Smooth muscle cell (in vitro differentiated cells): ENCODE data around the gene NBEA. TPM values are rescaled to one million over a fixed set of nuclear protein-coding genes. Genes with fewer than 3 reads are reported as not detected.

Experiments
- DNase-seq: peaks from one replicate; lab custom pipeline; 2025; ENCODE audit not compliant: unreplicated experiment; lab: John Stamatoyannopoulos, UW
- H2AFZ ChIP-seq: fragments of 200-600 bp; sonication (generic); 2 replicates; pipeline ENCODE4 v1.6.0; 2016; ENCODE audit warnings: antibody characterized with exemption, low read depth, mild to moderate bottlenecking
- H3F3A ChIP-seq: fragments of 200-600 bp; sonication (generic); 2 replicates; pipeline ENCODE4 v1.6.0; 2017; ENCODE audit warnings: antibody characterized with exemption, low read depth
- H3K27ac ChIP-seq: fragments of 200-600 bp; sonication (generic); 2 replicates; pipeline ENCODE4 v1.5.1; 2016; ENCODE audit warnings: low read depth, mild to moderate bottlenecking
- H3K27me3 ChIP-seq: fragments of 200-600 bp; sonication (generic); 2 replicates; pipeline ENCODE4 v1.6.1; 2016; ENCODE audit warnings: low read depth, mild to moderate bottlenecking
- H3K36me3 ChIP-seq: fragments of 200-600 bp; sonication (generic); 2 replicates; pipeline ENCODE4 v1.5.1; 2016; ENCODE audit warnings: low read depth
- H3K4me1 ChIP-seq: fragments of 200-600 bp; sonication (generic); 2 replicates; pipeline ENCODE4 v1.5.1; 2016; ENCODE audit warnings: low read depth
- H3K4me2 ChIP-seq: fragments of 200-600 bp; sonication (generic); 2 replicates; pipeline ENCODE4 v1.6.0; 2016; ENCODE audit warnings: mild to moderate bottlenecking
- H3K4me3 ChIP-seq: fragments of 200-600 bp; sonication (generic); 2 replicates; pipeline ENCODE4 v1.5.1; 2016; ENCODE audit warnings: mild to moderate bottlenecking
- H3K79me2 ChIP-seq: fragments of 200-600 bp; sonication (generic); 2 replicates; pipeline ENCODE4 v1.6.0; 2016; ENCODE audit warnings: low read depth, mild to moderate bottlenecking
- H3K9ac ChIP-seq: fragments of 200-600 bp; sonication (generic); 2 replicates; pipeline ENCODE4 v1.6.0; 2016; ENCODE audit warnings: low read depth
- H3K9me3 ChIP-seq: fragments of 200-600 bp; sonication (generic); replicated peaks from 2 replicates; pipeline ENCODE4 v1.5.1; 2016; ENCODE audit warnings: low read depth
- H4K20me1 ChIP-seq: fragments of 200-600 bp; sonication (generic); 2 replicates; pipeline ENCODE4 v1.6.0; 2016; ENCODE audit warnings: low read depth
- CTCF ChIP-seq: fragments of 200-600 bp; sonication (generic); IDR thresholded peaks from 2 replicates; pipeline ENCODE4 v1.5.1; 2017; ENCODE audit warnings: borderline replicate concordance, mild to moderate bottlenecking, antibody characterized with exemption; ENCODE audit not compliant: insufficient read depth, poor library complexity, severe bottlenecking
- WGBS: methylation state at CpG from one replicate; pipeline ENCODE4 v1.1.7; 2016; ENCODE audit warnings: low lambda C conversion rate; 5-methylcytosine and 5-hydroxymethylcytosine counted together
- polyA plus RNA-seq: library from polyadenylated mRNA; unstranded; fragments of >200 nt; fragmentation: Nextera tagmentation; extraction: Ambion mirVana; gene quantifications from 2 replicates; pipeline ENCODE4 v1.2.1, GENCODE V29; 2016
- total RNA-seq: library from RNA; depleted of rRNA; stranded (reverse); fragments of >200 nt; gene quantifications from 2 replicates; pipeline ENCODE4 v1.2.3, GENCODE V29; 2014

The NBEA gene
- total and polyA plus RNA-seq, 2 experiments from 2014 or later = 3.6 to 11.7 TPM

GRCh38 chr13:35014606-35015213 is 72.6 kb downstream of the NBEA start:
- Histone ChIP-seq H2AFZ (no peak overlapping the region), H3K4me3 (no peak overlapping the region), H3K27ac (no peak overlapping the region), H3K36me3 (no peaks in the 10 kb centered on the region), H3K9me3 (no peaks in the 10 kb centered on the region), H3K79me2 (peaks cover 5% of the 10 kb centered on the region), H3K4me2 (no peak overlapping the region), H3K27me3 (no peaks in the 10 kb centered on the region), H3K4me1 (peaks cover 8% of the 10 kb centered on the region), H4K20me1 (peaks cover 3% of the 10 kb centered on the region), H3K9ac (no peak overlapping the region), H3F3A (no peaks in the 10 kb centered on the region)
- no peak for DNase-seq
- WGBS = 87% methylated on average over 7 of the region's 7 CpGs
- no peak for TF ChIP-seq CTCF

- no peak overlapping the region for H3K4me3 ChIP-seq
- WGBS = 87% methylated on average over 5 of the region's 5 CpGs
- H4K20me1 ChIP-seq = peaks cover 3% of the 10 kb centered on the region
- H3K9me3 ChIP-seq = no peaks in the 10 kb centered on the region
- H3K27ac ChIP-seq = no peak overlapping the region
- no peak overlapping the region for H3K4me2 ChIP-seq
- no peak for DNase-seq
- no peak overlapping the region for H2AFZ ChIP-seq
- H3F3A ChIP-seq = no peaks in the 10 kb centered on the region
- H3K27me3 ChIP-seq = no peaks in the 10 kb centered on the region
- peaks cover 8% of the 10 kb centered on the region for H3K4me1 ChIP-seq
- H3K36me3 ChIP-seq = no peaks in the 10 kb centered on the region
- H3K9ac ChIP-seq = no peak overlapping the region
- peaks cover 8% of the 10 kb centered on the region for H3K79me2 ChIP-seq
- TF ChIP-seq CTCF = no peak
These were observed 74.5 kb downstream of the NBEA start for GRCh38 chr13:35016362-35017112.

- Histone ChIP-seq H3K4me2 (no peak overlapping the region), H2AFZ (no peak overlapping the region), H3F3A (no peaks in the 10 kb centered on the region), H3K27me3 (no peaks in the 10 kb centered on the region), H3K27ac (peak overlapping the region; percentile 2), H3K36me3 (no peaks in the 10 kb centered on the region), H3K79me2 (no peaks in the 10 kb centered on the region), H3K4me1 (no peaks in the 10 kb centered on the region), H3K9me3 (no peaks in the 10 kb centered on the region), H4K20me1 (no peaks in the 10 kb centered on the region), H3K9ac (no peak overlapping the region), H3K4me3 (no peak overlapping the region)
- WGBS = 65% methylated on average over 2 of the region's 2 CpGs
- no peak for TF ChIP-seq CTCF
- DNase-seq = no peak
These were observed 83.2 kb downstream of the NBEA start for GRCh38 chr13:35025314-35025713.
